Chondrocyte (in vitro differentiated cells): Measurements from ENCODE around the gene CCDC175. TPM values are rescaled to one million over a fixed set of nuclear protein-coding genes. Genes with fewer than 3 reads are reported as not detected.

Experiments used
- DNase-seq: peaks from one replicate; pipeline ENCODE4 v3.0.0; 2021; ENCODE audit warnings: mixed read lengths, low spot score
- H3K27ac Mint-ChIP-seq: one replicate; pipeline ENCODE4 v1.8.0; 2021; ENCODE audit warnings: mild to moderate bottlenecking, moderate library complexity, mixed read lengths; ENCODE audit not compliant: unreplicated experiment
- H3K27me3 Mint-ChIP-seq: 2 replicates; pipeline ENCODE4 v1.8.0; 2021; ENCODE audit warnings: low read depth, mixed read lengths
- H3K36me3 Mint-ChIP-seq: 2 replicates; pipeline ENCODE4 v1.8.0; 2021; ENCODE audit warnings: low read depth, mixed read lengths
- H3K4me1 Mint-ChIP-seq: 2 replicates; pipeline ENCODE4 v1.8.0; 2021; ENCODE audit warnings: low read depth, mild to moderate bottlenecking, mixed read lengths
- H3K4me3 Mint-ChIP-seq: one replicate; pipeline ENCODE4 v1.8.0; 2021; ENCODE audit warnings: mild to moderate bottlenecking, moderate library complexity, mixed read lengths; ENCODE audit not compliant: unreplicated experiment
- H3K9me3 Mint-ChIP-seq: 2 replicates; pipeline ENCODE4 v1.8.0; 2021; ENCODE audit warnings: low read depth, mixed read lengths
- total RNA-seq: library from RNA; stranded (reverse); gene quantifications from 3 replicates; pipeline ENCODE4 v1.2.1, GENCODE V29; 2021
- TF ChIP-seq, protein P1 (sequence below): fragments of 200-600 bp; sonication (generic); IDR thresholded peaks from 2 replicates; pipeline ENCODE4 v1.5.0; 2021; ENCODE audit warnings: antibody characterized with exemption, mild to moderate bottlenecking, moderate library complexity

The CCDC175 gene
- total RNA-seq, 1 donor from 2014 or later: not detected

DNA sequence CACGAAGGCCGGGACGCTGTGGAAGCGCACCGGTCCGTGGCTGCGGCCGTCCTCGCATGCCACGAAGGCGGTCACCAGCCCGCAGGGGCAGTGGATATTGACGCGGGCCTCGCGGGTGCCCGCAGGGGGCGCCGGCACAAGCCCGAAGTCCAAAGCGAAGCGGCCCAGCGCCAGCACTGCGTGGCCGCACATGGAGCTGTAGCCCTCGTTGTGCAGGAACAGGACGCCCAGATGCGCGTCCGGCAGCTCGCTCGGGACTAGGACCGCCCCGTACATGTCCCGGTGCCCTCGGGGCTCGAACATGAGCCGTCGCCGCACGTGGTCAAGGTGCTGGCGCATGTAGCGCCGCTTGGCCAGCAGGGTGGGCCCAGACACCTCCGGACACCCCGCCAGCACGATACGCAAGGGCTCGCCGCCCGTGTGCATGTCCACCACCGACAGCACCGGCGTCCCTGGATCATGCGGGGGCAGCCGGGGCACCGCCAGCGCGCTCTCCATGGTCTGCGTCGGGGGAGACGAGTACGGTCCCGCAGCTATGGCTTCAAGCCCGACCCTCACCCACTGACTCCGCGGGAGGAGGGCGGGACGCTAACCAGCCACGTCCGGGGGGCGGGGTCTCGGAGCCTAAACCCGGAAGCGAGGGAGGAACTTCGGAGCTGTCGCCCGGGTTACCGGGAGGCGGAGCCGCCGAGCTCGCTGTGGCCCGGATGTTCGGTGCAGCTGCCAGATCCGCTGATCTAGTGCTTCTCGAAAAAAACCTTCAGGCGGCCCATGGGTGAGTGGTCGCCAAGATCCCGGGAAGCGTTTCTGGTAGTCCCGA, 92.6 kb downstream of the CCDC175 start, which contains the start of the genes JKAMP and L3HYPDH:
Gene JKAMP, plus strand, starts transcription at position 699 of the 820 bp plus-strand sequence. Its CDS starts 73 bp downstream, at position 772.
Gene L3HYPDH, minus strand, starts transcription at position 590 of the 820 bp plus-strand sequence. Its CDS starts 92 bp downstream, at position 498.
- Mint-ChIP-seq H3K4me3 (peak within 1 kb of the TSS; percentile 94), H3K27me3 (no peaks in the 10 kb centered on the region), H3K27ac (peak within 1 kb of the TSS; percentile 97), H3K36me3 (peaks cover 10% of the 10 kb centered on the region), H3K9me3 (no peaks in the 10 kb centered on the region), H3K4me1 (peaks cover 58% of the 10 kb centered on the region)
- TF ChIP-seq, protein P1, sequence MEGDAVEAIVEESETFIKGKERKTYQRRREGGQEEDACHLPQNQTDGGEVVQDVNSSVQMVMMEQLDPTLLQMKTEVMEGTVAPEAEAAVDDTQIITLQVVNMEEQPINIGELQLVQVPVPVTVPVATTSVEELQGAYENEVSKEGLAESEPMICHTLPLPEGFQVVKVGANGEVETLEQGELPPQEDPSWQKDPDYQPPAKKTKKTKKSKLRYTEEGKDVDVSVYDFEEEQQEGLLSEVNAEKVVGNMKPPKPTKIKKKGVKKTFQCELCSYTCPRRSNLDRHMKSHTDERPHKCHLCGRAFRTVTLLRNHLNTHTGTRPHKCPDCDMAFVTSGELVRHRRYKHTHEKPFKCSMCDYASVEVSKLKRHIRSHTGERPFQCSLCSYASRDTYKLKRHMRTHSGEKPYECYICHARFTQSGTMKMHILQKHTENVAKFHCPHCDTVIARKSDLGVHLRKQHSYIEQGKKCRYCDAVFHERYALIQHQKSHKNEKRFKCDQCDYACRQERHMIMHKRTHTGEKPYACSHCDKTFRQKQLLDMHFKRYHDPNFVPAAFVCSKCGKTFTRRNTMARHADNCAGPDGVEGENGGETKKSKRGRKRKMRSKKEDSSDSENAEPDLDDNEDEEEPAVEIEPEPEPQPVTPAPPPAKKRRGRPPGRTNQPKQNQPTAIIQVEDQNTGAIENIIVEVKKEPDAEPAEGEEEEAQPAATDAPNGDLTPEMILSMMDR: peak; percentile 84
- peak; percentile 99 for DNase-seq

DNA sequence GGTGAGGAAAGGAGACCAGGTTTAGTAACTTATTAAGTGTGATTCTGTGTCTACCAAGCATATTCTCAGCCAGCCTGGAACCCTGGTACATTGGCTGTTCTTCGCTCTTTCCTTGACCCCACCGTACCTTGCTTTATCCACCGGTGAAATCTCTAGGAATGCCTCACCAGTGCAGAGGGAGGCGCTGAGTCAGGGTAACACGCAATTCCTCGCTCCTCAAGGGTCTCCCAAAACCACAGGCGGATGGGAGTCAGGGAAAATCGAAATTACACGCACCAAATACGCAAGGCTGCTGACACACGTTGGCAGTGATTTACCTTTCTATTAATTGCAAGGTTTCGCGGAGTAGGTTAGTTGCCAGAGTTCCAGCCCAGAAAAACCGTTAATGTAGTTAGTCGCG, 93.2 kb downstream of the CCDC175 start:
- TF ChIP-seq, protein P1: no peak
- Mint-ChIP-seq H3K9me3 (no peaks in the 10 kb centered on the region), H3K4me3 (peak overlapping the region; percentile 94), H3K4me1 (peaks cover 57% of the 10 kb centered on the region), H3K27me3 (no peaks in the 10 kb centered on the region), H3K36me3 (peaks cover 7% of the 10 kb centered on the region), H3K27ac (peak overlapping the region; percentile 97)
- no peak for DNase-seq

DNA sequence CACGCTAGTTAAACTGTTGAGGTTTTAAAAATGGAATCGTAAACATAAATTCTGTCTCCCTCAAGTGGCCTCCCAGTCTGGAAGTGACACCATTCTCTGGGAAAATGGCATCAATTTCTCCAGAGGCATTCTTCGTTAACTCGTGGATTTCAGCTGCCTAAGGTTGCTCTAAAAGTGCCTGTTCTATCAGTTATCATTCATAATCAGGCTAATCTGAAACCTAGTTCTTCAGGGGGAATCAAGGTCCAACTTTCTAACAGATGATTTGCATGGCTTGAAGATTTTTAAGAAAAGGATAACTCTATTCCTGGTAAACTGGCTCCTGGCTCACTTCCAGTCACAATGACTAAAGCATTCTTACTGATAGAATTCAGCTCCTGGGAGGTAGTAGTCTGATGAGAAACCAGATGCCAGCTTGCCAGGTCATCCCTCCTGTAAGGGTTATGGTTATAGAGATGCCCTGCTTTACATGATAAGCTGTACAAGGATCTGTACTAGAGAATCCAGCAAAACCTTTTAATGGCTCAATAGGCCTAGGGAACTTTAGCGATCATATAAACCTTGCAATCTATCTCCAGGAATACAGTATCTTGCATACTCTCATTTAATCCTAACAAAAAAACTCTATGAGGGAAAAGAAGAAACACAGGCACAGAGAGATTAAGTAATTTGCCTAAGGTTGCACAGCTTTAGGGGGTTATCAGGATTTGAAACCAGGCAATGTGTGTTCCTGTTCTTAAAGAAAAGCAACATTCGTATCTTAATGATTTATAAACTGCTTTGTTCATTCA, 93.9 kb downstream of the CCDC175 start:
- Mint-ChIP-seq H3K36me3 (peaks cover 4% of the 10 kb centered on the region), H3K4me1 (peaks cover 52% of the 10 kb centered on the region), H3K9me3 (no peaks in the 10 kb centered on the region), H3K27me3 (no peaks in the 10 kb centered on the region), H3K27ac (peak overlapping the region; percentile 97), H3K4me3 (peak overlapping the region; percentile 94)
- TF ChIP-seq, protein P1: peak; percentile 42
- no peak for DNase-seq

DNA sequence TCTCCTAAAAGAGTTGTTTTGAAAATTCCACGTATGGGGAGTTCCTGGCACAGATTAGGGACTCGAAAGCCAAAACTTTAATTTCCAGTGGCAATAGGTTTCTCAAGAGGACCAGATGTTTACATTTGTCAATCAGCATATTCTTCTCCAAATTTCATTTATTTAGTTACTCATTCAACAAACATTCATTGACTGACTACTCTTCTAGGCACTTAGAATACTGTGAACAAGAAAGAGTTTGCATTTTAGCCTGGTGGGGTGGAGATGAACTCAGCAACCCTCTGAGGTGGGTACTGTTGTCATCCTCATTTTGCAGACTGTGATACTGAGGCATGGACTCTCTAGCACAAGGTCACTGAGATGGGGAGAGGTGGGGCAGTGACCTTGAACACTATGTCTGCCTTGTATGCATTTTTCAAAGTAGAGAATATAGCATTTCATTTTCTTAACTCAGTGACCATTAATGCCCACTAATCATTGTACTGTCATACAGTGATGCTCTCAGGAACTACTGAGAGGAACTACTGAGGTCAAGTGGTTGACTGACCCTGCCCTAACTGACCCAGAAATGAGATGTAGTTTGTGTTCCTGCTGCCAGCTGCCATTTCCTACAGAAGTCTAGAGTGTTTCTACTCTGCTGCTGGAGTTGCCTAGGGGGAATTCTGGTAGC, 94.6 kb downstream of the CCDC175 start:
- H3K4me1 Mint-ChIP-seq: peaks cover 53% of the 10 kb centered on the region
- TF ChIP-seq, protein P1: no peak
- H3K36me3 Mint-ChIP-seq: peaks cover 8% of the 10 kb centered on the region
- no peaks in the 10 kb centered on the region for H3K27me3 Mint-ChIP-seq
- no peak for DNase-seq
- no peaks in the 10 kb centered on the region for H3K9me3 Mint-ChIP-seq
- H3K4me3 Mint-ChIP-seq: peak overlapping the region; percentile 94
- H3K27ac Mint-ChIP-seq: peak overlapping the region; percentile 97
